Mesendoderm (in vitro differentiated cells): Measurements from ENCODE around the gene KIAA0586. TPM values are rescaled to one million over a fixed set of nuclear protein-coding genes. Genes with fewer than 3 reads are reported as not detected.

ENCODE experiments used
- DNase-seq: peaks from one replicate; pipeline ENCODE4 v3.0.0; 2013
- H2AK5ac ChIP-seq: 2 replicates; pipeline ENCODE4 v1.6.1; 2013; ENCODE audit warnings: low read length, inconsistent platforms
- H2BK120ac ChIP-seq: 2 replicates; pipeline ENCODE4 v1.6.1; 2013; ENCODE audit warnings: low read depth, mild to moderate bottlenecking, low read length, moderate library complexity, mixed read lengths
- H2BK15ac ChIP-seq: replicated peaks from 2 replicates; pipeline ENCODE4 v1.6.1; 2013; ENCODE audit warnings: low read depth, mild to moderate bottlenecking, moderate library complexity
- H2BK5ac ChIP-seq: 2 replicates; pipeline ENCODE4 v1.6.1; 2013; ENCODE audit warnings: low read length, inconsistent platforms
- H3K18ac ChIP-seq: 2 replicates; pipeline ENCODE4 v1.6.1; 2013; ENCODE audit warnings: mild to moderate bottlenecking, low read length, mixed read lengths
- H3K23ac ChIP-seq: one replicate; pipeline ENCODE4 v1.6.1; 2013; ENCODE audit warnings: low read length
- H3K27ac ChIP-seq: 2 replicates; pipeline ENCODE4 v1.5.1; 2013; ENCODE audit warnings: low read depth, mild to moderate bottlenecking, inconsistent platforms, low read length, moderate library complexity
- H3K27me3 ChIP-seq: 2 replicates; pipeline ENCODE4 v1.6.1; 2013; ENCODE audit warnings: low read length, control low read depth, mild to moderate bottlenecking, inconsistent platforms; ENCODE audit not compliant: insufficient read depth, poor library complexity
- H3K36me3 ChIP-seq: 2 replicates; pipeline ENCODE4 v1.6.1; 2013; ENCODE audit warnings: low read length, inconsistent platforms; ENCODE audit not compliant: control insufficient read depth, insufficient read depth
- H3K4ac ChIP-seq: one replicate; pipeline ENCODE4 v1.6.1; 2013; ENCODE audit warnings: low read depth, mild to moderate bottlenecking, low read length, moderate library complexity
- H3K4me1 ChIP-seq: 2 replicates; pipeline ENCODE4 v1.6.1; 2013; ENCODE audit warnings: low read depth, low read length, inconsistent platforms; ENCODE audit not compliant: control insufficient read depth
- H3K4me2 ChIP-seq: 2 replicates; pipeline ENCODE4 v1.6.1; 2013; ENCODE audit warnings: low read length
- H3K4me3 ChIP-seq: 2 replicates; pipeline ENCODE4 v1.5.1; 2013; ENCODE audit warnings: mild to moderate bottlenecking, low read length
- H3K56ac ChIP-seq: one replicate; pipeline ENCODE4 v1.6.1; 2013; ENCODE audit warnings: low read length
- H3K79me1 ChIP-seq: 2 replicates; pipeline ENCODE4 v1.6.1; 2013; ENCODE audit warnings: low read length, inconsistent platforms
- H3K79me2 ChIP-seq: 2 replicates; pipeline ENCODE4 v1.6.1; 2013; ENCODE audit warnings: mild to moderate bottlenecking, low read length; ENCODE audit not compliant: control insufficient read depth, insufficient read depth
- H3K9ac ChIP-seq: 2 replicates; pipeline ENCODE4 v1.6.1; 2013; ENCODE audit warnings: low read length, inconsistent platforms
- H4K5ac ChIP-seq: one replicate; pipeline ENCODE4 v1.6.1; 2013; ENCODE audit warnings: low read length
- H4K8ac ChIP-seq: one replicate; pipeline ENCODE4 v1.6.1; 2013; ENCODE audit warnings: low read depth, mild to moderate bottlenecking, control low read depth, low read length, moderate library complexity
- WGBS: extraction: QIAGEN DNeasy Blood & Tissue Kit; methylation state at CpG from one replicate; pipeline ENCODE4 v1.1.7; 2013; ENCODE audit warnings: low lambda C conversion rate, missing lambda C conversion rate; ENCODE audit not compliant: insufficient coverage; ENCODE audit errors: extremely low coverage; 5-methylcytosine and 5-hydroxymethylcytosine counted together
- polyA plus RNA-seq, 2 experiments: library from polyadenylated mRNA; stranded (reverse); fragments of 200-250 nt; gene quantifications; one replicate each; pipeline ENCODE4 v1.2.3, GENCODE V29; 2013

KIAA0586 gene
- polyA plus RNA-seq (2013, experiment 1 of 2), result 12.3 TPM
- 10.9 TPM for polyA plus RNA-seq (2013, experiment 2 of 2)

DNA sequence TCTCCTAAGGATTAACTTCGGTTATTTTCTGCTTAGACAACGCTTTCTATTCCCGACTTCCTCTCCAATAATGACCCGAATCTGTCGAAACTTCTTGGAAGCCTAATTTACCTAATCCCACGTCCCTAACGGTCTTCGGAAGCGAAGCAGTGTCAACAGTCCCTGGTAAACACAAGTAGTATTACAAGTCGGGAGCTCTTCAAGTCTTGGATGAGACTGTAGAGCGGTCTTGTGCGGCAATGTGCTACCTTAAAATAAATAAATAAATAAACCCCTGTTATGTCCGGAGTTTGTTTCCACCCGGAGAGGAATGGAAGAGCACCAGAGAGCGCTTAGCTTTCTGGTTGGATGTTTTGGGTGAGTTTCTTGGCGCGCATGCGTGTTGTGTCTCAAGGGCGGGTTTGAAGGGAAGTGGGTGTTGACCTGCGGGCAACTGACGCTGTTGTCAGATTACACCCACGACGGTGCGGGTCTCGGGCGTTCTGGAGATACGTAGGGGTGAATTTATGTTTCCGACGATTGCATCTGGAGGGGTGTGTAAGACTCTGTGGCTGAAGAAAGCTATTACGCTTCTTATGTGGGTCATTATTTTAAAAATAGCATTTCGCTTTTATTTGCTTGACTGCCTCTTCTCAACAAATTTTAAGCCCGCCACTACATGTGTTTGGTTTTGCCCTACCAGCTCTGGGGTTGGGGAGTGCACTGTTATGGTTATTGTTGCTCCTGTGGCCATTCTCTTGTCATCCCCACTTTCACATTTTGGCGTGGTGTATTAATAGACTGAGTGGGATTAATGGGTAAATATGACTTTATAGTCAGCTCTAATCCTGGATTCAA is at the start of gene KIAA0586, which contains the start of gene TIMM9:
Gene KIAA0586 (plus strand): TSS at position 439 of the 837 bp plus-strand sequence. CDS start 546 bp downstream, outside the sequence.
Gene TIMM9 (minus strand): TSS at position 251 of the 837 bp plus-strand sequence. CDS start 15,586 bp downstream, outside the sequence.
- no peaks in the 10 kb centered on the region for H3K36me3 ChIP-seq
- no peaks in the 10 kb centered on the region for H3K4me1 ChIP-seq
- peaks cover 6% of the 10 kb centered on the region for H3K79me2 ChIP-seq
- peaks cover 2% of the 10 kb centered on the region for H3K79me1 ChIP-seq
- peak within 1 kb of the TSS; percentile 10 for H2BK5ac ChIP-seq
- H3K27ac ChIP-seq, result no peak within 1 kb of the TSS
- no CpG with 5 or more reads among the region's 33 CpGs for WGBS
- H3K23ac ChIP-seq, result no peak within 1 kb of the TSS
- peak within 1 kb of the TSS; percentile 93 for H3K4me3 ChIP-seq
- H3K27me3 ChIP-seq, result no peaks in the 10 kb centered on the region
- H4K8ac ChIP-seq, result peak within 1 kb of the TSS; percentile 30
- no peak within 1 kb of the TSS for H2AK5ac ChIP-seq
- H3K18ac ChIP-seq, result peak within 1 kb of the TSS; percentile 21
- H2BK15ac ChIP-seq, result no peak within 1 kb of the TSS
- peak within 1 kb of the TSS; percentile 91 for H3K56ac ChIP-seq
- peak within 1 kb of the TSS; percentile 81 for H3K9ac ChIP-seq
- peak within 1 kb of the TSS; percentile 17 for H3K4ac ChIP-seq
- H3K4me2 ChIP-seq, result peak within 1 kb of the TSS; percentile 70
- DNase-seq, result peak; percentile 99
- H4K5ac ChIP-seq, result peak within 1 kb of the TSS; percentile 7
- no peak within 1 kb of the TSS for H2BK120ac ChIP-seq

DNA sequence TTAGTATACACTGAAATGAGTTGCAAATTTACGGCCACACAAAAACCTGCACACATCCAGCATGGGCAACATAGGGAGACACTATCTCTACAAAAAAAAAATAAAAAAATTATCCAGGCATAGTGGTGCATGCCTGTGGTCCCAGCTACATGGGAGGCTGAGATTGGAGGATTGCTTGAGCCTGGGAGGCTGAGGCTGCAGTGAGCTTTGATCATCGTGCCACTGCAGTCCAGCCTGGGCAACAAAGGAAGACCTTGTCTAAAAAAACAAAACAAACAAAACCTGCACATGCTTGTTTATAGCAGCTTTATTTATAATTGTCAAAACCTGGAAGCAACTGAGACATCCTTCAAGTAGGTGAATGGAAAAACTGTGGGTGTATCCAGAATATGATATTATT is 36.7 kb upstream of the KIAA0586 start:
- H2BK120ac ChIP-seq, result no peak overlapping the region
- WGBS, result no CpG with 5 or more reads among the region's 2 CpGs
- H4K8ac ChIP-seq, result no peak overlapping the region
- no peak overlapping the region for H3K4me2 ChIP-seq
- no peak overlapping the region for H2BK15ac ChIP-seq
- no peaks in the 10 kb centered on the region for H3K36me3 ChIP-seq
- no peak overlapping the region for H3K56ac ChIP-seq
- no peak overlapping the region for H3K9ac ChIP-seq
- no peak overlapping the region for H3K4me3 ChIP-seq
- H3K18ac ChIP-seq, result no peak overlapping the region
- no peak overlapping the region for H2AK5ac ChIP-seq
- DNase-seq, result no peak
- no peak overlapping the region for H2BK5ac ChIP-seq
- no peak overlapping the region for H4K5ac ChIP-seq
- H3K23ac ChIP-seq, result no peak overlapping the region
- H3K27ac ChIP-seq, result no peak overlapping the region
- no peak overlapping the region for H3K4ac ChIP-seq
- no peaks in the 10 kb centered on the region for H3K27me3 ChIP-seq
- H3K4me1 ChIP-seq, result no peaks in the 10 kb centered on the region
- no peaks in the 10 kb centered on the region for H3K79me2 ChIP-seq
- no peaks in the 10 kb centered on the region for H3K79me1 ChIP-seq

DNA sequence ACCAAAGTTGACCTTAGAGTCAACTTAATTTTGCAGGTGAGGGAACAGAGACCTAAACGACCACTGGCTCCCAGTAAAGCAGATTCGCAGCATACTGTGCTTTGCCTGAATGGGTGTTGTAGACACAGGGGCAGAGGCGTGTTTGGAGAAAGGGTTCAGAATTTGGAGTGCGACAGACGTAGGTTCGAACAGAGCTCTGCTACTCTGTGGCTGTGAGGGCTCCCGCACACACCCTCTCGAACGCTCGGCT is 32.0 kb upstream of the KIAA0586 start:
- Histone ChIP-seq H3K23ac (no peak overlapping the region), H2BK120ac (no peak overlapping the region), H3K79me2 (no peaks in the 10 kb centered on the region), H3K4me3 (no peak overlapping the region), H3K79me1 (no peaks in the 10 kb centered on the region), H4K8ac (no peak overlapping the region), H3K4me2 (peak overlapping the region; percentile 38), H2BK15ac (no peak overlapping the region), H2BK5ac (no peak overlapping the region), H3K36me3 (no peaks in the 10 kb centered on the region), H4K5ac (no peak overlapping the region), H3K4ac (no peak overlapping the region), H3K27ac (no peak overlapping the region), H3K18ac (no peak overlapping the region), H3K56ac (peak overlapping the region; percentile 95), H2AK5ac (no peak overlapping the region), H3K9ac (peak overlapping the region; percentile 40), H3K4me1 (peaks cover 2% of the 10 kb centered on the region), H3K27me3 (no peaks in the 10 kb centered on the region)
- WGBS, result no CpG with 5 or more reads among the region's 10 CpGs
- DNase-seq, result no peak

DNA sequence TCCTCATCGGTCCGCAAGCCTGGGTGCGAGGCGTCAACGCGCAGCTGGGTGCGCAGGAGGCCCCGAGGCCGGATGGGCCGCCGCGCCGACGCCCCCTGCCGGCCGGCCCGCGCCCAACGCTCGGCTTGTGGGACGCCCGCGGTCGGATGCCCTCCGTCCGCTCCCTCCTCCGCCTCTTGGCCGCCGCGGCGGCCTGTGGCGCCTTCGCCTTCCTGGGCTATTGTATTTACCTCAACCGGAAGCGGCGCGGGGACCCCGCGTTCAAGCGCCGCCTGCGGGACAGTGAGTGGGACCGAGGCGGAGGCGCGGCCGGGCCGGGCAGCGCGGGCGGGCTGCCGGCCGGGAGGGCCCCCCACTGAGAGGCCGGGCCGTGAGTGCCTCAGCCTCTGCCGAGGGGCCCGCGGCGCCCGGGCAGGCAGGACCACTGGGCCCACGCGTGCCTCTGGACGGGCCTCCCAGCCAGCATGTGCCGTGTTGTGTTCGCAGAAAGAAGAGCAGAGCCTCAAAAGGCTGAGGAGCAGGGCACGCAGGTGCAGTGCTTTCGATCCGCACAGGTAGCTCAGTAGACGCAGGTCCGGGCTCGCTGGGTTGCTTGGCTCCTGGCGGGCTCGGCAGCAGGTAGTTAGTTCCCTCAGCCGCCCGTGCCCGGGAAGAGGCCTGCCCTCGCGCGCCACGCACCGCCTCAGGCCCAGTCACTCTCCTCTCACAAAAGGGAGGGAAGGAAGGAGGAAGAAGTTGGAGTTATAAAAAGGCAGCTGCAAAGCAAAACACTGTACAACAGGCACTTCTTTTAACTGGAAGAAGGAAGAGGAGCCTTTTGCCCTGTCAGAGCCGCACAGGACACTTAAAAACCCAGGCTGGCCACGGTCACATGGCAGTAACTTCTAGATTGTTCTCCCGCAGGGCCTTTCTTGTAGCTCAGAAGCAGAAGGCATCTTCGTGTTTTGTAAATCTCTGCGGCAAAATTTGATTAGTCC is 31.4 kb upstream of the KIAA0586 start, which contains the start of gene TOMM20L:
Gene TOMM20L (plus strand): TSS at position 119 of the 977 bp plus-strand sequence. CDS start 28 bp downstream, at position 147.
- no peak within 1 kb of the TSS for H2BK5ac ChIP-seq
- H2BK120ac ChIP-seq, result no peak within 1 kb of the TSS
- no peak within 1 kb of the TSS for H2BK15ac ChIP-seq
- peaks cover 2% of the 10 kb centered on the region for H3K4me1 ChIP-seq
- H3K79me2 ChIP-seq, result no peaks in the 10 kb centered on the region
- DNase-seq, result peak; percentile 91
- H3K4ac ChIP-seq, result peak within 1 kb of the TSS; percentile 50
- no peak within 1 kb of the TSS for H3K23ac ChIP-seq
- H3K36me3 ChIP-seq, result no peaks in the 10 kb centered on the region
- H3K9ac ChIP-seq, result peak within 1 kb of the TSS; percentile 83
- H3K4me2 ChIP-seq, result peak within 1 kb of the TSS; percentile 97
- no peak within 1 kb of the TSS for H2AK5ac ChIP-seq
- H3K27me3 ChIP-seq, result no peaks in the 10 kb centered on the region
- no peak within 1 kb of the TSS for H3K27ac ChIP-seq
- H4K8ac ChIP-seq, result no peak within 1 kb of the TSS
- no CpG with 5 or more reads among the region's 86 CpGs for WGBS
- peak within 1 kb of the TSS; percentile 55 for H3K18ac ChIP-seq
- no peaks in the 10 kb centered on the region for H3K79me1 ChIP-seq
- H3K56ac ChIP-seq, result peak within 1 kb of the TSS; percentile 95
- peak within 1 kb of the TSS; percentile 65 for H3K4me3 ChIP-seq
- no peak within 1 kb of the TSS for H4K5ac ChIP-seq

DNA sequence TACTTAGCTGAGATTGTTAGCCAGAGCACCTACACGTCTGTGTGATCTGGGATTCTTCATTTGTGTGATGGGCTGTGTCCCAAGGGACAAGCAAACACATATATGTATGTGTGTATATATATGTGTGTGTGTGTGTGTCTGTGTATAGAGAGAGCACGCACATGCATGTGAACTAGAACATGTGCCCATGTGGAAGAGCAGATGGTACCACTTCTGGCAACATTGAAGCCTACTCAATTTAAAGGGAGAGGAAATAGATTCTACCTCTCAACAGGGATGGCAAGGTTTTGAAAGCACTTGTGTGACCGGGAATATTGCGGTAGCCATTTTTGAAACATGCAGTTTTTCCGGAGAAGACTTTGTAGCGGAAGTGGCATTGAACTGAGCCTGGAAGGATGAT is 30.4 kb upstream of the KIAA0586 start:
- Histone ChIP-seq H3K79me2 (no peaks in the 10 kb centered on the region), H3K56ac (no peak overlapping the region), H3K4me3 (no peak overlapping the region), H3K36me3 (no peaks in the 10 kb centered on the region), H3K27ac (no peak overlapping the region), H3K27me3 (no peaks in the 10 kb centered on the region), H2AK5ac (no peak overlapping the region), H3K4me1 (peaks cover 2% of the 10 kb centered on the region), H2BK15ac (no peak overlapping the region), H3K79me1 (no peaks in the 10 kb centered on the region), H3K4ac (no peak overlapping the region), H3K23ac (no peak overlapping the region), H4K5ac (no peak overlapping the region), H3K9ac (no peak overlapping the region), H2BK120ac (no peak overlapping the region), H3K4me2 (no peak overlapping the region), H3K18ac (no peak overlapping the region), H4K8ac (no peak overlapping the region), H2BK5ac (no peak overlapping the region)
- DNase-seq, result no peak
- WGBS, result no CpG with 5 or more reads among the region's 6 CpGs
